HT1080 (cell line): ENCODE results near the gene RASA3. TPM values are rescaled to one million over a fixed set of nuclear protein-coding genes. Genes with fewer than 3 reads are reported as not detected.
A peak's percentile ranks its signal among the peaks of the same experiment; 100 is the strongest.

Experiments used
- DNase-seq: peaks from one replicate; pipeline ENCODE4 v3.0.0-alpha.2; 2015; ENCODE audit warnings: low read depth
- total RNA-seq: library from RNA; depleted of rRNA; stranded (reverse); fragments of >200 nt; shearing (Covaris generic); gene quantifications from 2 replicates; pipeline ENCODE4 v1.2.3, GENCODE V29; 2014

The RASA3 gene
- total RNA-seq, 1 experiment from 2014 or later: 41.7 TPM

DNA sequence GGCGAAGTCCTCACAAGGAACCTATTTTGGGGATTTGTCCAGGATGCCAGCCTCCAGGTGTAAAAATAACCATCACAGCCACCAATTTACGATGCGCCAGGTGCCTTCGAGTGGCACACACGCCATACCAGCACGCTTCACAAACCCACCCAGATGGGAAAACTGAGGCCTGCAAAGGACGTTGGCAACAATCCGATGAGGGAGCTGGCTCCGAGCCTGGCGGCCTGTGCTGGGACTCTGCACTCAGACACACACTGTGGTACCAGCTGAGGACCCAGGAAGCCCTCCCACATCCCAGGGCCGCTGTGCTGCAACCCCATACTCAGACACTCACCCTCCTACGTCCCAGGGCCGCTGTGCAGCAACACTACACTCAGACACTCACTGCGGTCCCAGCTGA is 93.5 kb downstream of the RASA3 start:
- DNase-seq: no peak

DNA sequence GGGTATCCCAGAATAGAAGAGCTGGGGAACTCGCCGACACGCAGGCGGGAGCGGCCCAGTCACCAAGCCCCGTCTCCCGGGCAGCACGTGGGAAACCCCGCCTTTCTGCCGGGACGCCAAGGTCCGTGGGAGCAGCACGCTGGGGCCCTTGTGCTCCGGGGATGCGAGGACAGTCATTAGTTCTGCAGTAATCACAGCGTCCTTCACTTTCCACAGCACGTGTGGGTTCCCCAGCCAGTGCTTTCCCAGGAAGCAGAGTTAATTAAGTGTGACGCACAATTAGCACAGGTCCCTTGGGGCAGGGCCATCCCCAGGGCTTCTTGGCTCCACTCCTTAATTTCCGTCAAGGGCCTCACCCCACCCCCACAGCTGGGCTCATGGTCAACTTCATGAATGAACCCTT is 94.2 kb downstream of the RASA3 start:
- no peak for DNase-seq

DNA sequence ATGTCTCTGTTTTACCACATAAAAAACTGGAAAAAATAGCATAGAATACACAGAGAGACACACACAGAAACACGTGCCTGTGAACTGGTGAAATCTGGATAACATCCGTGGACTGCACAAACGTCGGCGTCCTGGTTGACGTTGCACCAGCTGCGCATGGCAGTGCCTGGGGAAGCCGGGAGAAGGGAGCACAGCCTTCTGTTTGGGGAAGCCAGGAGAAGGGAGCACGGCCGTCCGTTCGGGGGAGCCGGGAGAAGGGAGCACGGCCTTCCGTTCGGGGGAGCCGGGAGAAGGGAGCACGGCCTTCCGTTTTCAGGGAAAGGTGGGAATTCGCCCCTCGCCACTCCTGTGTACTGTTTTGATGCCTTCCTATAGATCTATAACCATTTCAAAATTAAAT is 94.7 kb downstream of the RASA3 start:
- no peak for DNase-seq

DNA sequence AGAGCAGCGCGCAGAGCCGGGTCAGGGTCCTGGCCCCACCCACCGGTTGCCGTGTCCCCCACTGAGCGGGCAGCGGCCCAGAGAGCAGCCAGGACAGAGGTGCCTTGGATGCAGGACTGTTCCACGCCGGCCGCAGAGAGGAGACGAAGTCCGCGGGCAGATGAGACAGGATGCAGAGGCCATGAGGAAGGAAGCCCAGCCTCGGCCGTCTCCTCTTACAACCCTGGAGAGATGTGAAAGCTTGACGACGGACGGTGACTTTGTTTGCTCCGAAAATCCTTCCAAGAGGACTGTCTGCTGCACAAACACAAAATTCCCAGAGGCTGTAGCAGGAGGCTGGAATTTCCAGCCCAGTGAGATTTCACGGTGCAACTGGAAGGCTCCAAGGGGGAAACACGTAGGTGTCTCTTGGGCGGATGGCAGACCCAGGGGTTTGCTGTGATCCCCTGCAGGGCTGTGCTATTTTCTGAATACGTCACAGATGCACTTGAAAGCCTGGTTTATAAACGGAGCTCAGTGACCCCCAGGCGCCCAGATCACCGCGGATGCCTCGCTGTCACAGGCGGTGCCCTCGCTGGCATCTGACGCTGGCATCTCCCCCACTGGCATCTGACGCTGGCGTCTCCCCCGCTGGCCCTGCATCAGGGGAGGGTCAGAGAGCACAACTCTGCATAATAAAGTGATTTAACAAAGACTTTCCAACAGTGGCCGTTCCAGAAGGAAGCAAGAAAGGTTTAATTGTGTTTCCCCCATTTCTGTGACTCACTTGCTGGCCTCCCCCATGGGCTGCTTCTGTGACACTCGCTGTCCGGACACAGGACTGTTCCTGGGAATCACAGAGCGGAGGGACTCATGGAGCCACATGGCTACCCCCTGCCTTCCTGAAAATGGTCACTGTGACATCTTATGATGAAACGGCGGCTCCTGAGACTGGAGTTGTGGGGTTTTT is 96.6 kb downstream of the RASA3 start:
- no peak for DNase-seq

DNA sequence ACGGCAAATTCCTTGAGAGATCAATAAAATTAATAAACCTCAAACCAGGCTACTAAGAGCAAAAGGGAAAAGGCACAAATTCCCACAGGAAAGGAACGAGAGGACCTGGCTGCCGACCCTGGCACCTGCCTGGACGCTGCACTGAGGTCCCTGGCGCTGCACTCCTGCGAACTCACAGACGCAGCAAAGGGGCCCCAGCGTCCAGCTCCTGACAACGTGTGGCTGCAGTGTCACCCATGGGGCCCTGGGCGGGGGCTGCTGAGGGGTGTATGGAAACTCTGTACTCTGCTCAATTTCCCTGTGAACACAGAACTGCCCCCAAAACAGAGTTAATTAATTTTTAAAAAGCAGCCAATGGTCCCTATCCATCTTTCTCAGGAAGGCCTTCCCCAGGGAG is 97.2 kb downstream of the RASA3 start:
- no peak for DNase-seq

DNA sequence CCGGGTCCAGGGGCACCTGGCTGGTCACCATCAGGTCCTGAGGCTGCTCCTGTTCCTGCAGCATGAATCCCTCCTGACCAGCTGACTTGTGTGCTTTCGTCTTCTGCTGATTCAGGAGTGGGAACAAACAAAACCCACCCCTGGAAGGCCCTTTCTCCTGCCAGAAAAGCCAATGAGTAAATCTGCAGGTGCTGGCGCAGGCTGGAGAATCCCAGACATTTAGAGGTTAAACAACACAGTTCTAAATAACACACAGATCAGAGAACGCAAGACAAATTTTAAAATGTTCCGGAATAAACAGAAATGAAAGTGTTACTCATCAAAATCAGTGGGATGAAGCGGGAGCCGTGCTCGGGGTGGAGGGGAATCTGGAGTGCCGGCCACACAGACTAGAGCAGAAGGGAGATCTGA is 97.9 kb downstream of the RASA3 start:
- DNase-seq: no peak

DNA sequence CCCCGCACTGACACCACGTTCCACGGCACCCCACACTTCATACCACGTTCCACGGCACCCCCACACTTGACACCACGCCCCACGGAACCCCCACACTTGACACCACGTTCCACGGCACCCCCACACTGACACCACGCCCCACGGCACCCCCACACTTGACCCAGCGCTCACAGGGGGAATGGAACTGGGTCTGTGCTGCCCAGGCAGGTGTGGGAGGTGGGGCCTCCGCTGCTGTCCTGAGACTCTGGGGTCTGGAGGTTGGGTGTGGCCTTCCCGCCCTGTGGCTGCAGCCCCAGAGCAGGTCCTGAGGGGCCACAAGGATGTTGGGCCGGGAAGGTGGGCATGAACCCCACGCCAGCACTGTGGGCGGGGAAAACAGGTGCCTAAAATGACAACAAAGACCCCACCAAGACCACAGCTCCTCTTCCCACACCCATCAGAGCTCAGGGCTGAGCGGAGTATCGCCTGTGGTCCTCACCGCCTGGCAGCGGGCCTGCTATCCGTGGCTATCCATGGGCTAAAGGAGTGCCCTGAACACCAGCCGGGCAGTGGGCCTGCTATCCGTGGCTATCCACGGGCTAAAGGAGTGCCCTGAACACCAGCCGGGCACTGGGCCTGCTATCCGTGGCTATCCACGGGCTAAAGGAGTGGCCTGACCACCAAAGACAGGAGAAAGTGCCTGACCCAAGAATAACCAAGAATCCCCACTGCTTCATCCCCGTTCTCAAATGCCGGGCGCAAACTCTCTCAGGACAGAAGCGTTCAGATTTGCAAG is 98.7 kb downstream of the RASA3 start:
- DNase-seq: no peak

DNA sequence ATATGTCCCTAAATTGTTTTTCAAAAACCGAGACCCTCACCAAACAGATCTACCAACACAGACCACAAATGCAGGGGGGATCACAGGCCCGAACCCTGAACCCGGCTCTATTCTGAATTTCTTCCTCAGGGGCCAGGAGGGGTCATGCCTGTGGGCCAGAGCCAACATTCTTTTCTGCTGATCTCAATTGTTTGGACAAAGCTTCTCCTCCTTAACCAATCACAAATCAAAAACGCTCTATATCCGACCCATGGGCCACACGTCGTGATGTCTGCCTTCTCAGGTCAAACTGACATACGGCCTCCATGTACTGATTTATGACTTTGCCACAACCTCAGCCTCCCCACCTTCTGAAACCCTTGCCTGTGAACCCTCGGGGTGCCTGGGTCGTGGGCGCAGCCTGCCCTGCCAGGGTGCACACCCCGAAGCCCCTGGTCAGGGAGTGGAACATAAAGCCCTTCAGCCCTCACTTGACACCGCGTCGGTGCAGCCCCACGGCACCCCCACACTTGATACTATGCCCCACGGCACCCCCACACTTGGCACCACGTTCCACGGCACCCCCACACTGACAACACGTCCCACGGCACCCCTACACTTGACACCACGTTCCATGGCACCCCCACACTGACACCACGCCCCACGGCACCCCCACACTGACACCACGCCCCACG is 100.2 kb downstream of the RASA3 start:
- peak; percentile 24 for DNase-seq

DNA sequence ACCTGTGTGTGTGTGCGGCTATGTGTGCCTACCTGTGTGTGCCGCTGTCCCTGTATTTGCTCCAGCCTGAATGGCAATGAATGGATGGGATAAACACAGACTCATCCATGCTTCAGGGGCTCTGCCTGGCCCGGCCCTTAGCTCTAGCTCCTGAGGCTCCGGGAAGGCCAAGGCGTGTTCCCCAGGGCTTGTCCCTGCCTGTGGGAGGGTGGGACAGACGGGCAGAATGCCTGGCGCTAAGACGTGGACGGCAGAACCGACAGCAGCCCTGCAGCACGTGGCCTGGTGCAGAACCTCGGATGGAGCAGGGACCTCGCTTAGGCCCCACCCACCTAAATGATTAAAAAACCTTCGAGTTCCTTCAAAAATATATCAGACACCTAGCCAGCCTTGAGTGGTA is 100.8 kb downstream of the RASA3 start:
- DNase-seq: no peak

DNA sequence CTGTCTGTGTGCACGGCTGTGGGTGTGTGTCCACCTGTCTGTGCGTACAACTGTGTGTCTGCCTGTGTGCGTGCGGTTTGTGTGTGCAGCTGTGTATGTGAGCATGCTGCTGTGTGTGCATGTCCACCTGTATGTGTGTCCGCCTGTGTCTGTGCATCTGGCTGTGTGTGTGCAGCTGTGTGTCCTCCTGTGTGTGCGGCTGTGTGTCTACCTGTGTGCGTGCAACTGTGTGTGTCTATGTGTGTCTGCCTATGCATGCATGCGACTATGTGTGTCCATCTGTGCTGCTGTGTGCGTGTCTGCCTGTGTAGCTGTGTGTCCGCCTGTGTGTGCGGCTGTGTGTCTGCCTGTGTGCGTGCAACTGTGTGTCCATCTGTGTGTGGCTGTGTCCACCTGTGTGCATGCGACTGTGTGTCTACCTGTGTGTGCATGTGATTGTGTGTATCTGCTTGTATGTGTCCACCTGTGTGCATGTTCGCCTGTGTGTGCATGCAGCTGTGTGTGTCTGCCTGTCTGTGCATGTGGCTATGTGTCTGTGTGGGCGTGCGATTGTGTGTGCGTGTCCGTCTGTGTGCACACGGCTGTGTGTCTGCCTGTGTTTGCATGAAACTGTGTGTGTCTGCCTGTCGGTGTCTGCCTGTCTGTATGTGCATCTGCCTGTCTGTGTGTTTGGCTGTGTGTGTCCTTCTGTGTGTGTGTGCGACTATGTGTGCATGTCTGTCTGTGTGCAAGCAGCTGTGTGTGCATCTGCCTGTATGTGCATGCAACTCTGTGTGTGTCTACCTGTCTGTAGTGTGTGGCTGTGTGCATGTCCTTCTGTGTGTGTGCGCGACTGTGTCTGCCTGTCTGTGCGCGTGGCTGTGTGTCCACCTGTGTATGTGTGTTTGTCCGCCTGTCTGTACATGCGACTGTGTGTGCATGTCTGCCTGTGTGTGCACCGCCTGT is 101.5 kb downstream of the RASA3 start:
- no peak for DNase-seq

DNA sequence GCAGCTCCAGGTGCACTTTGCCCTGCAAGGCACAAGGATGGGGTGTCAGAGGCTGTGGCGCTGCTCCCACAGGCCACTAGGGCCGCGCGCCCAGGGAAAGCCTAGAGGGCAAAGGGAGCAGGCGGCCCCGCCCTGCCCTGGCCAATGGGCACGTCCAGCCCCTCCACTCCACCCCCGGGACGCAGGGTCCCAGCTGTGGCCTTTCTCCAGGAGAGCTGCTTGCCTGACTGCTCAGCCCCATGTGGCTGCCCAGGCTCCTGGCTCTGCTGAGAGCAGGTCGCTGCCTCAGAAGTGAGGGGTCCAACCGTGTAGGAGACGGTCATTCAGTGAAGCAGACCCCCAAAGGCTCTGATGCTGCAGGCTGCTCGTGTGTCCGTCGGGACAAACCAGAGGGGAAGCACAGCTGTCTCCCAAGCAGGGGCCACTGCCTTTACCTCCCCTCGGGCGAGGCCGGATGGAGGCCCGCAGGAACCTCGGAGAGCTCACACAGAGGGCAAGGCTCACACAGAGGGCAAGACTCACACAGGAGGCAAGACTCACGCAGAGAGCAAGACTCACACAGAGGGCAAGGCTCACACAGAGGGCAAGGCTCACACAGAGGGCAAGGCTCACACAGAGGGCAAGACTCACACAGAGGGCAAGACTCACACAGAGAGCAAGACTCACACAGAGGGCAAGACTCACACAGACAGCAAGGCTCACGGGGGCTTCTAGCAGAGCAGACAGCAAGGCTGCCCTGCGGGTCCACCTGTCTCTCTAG is 102.4 kb downstream of the RASA3 start:
- no peak for DNase-seq

DNA sequence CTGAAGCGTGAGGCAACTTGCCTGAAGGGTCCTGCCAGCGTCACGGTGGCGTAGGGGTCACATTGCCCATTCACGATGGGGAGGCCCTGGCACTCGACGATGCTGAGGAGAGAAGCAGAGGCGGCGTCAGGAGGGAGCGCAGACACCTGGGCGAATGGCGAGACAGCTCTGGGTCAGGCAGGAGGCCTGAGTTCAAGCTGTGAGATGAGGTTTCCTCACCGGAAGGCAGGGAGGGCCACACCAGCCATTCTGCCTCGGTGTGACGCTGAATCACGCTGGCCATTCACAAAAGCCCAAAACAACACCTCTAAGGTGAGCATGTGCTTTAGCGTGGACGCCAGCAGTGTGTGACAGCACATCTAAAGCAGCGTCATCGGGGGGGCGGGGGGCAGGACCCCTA is 104.6 kb downstream of the RASA3 start:
- DNase-seq: no peak

DNA sequence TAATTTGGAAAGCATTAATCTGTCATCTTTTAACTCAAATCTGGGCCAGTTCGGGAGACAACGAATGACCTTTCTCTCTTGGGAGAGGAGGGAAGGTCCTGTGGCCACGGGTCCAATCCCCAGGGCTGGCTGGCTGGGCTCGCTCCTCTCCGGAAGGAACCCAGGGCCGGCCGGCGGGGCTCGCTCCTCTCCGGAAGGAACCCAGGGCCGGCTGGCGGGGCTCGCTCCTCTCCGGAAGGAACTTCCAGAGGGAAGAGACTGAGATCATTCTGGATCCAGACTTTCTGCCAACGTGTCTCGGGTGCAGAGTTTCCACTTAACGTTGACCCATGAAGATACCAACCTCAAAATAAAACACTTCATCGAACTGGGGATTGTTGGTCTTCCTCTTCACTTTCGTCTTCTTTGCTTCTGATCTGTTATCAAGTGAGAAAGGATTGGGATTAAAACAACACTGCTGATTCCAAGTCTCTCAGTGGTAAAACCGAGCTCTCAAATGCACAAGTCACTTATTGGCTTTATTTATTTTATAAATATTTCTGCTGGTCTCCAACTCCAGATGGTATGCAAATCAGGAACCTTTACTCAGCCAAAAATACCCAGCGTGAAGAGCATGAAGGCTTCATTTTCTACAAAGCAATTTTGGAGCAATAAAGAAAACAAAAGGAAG is 105.2 kb downstream of the RASA3 start:
- no peak for DNase-seq

DNA sequence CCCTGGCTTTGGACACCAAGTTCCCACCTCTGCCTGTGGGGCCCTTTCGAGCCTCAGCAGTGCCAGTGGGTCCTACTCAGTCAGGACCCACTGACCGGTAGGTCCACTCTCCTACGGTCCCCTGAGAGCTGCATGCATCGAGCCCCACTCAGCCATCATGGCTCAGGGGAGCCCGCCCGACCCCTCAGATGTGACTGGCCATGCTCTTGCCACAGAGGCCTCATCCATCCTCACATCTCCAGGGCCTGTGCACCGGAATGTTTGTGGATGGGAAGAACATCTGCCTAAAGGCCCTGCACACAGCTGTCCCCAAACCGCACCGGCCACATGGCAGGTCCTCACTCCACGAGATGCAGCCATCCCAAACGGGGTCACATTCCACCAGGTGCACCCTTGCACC is 105.9 kb downstream of the RASA3 start:
- DNase-seq: no peak

DNA sequence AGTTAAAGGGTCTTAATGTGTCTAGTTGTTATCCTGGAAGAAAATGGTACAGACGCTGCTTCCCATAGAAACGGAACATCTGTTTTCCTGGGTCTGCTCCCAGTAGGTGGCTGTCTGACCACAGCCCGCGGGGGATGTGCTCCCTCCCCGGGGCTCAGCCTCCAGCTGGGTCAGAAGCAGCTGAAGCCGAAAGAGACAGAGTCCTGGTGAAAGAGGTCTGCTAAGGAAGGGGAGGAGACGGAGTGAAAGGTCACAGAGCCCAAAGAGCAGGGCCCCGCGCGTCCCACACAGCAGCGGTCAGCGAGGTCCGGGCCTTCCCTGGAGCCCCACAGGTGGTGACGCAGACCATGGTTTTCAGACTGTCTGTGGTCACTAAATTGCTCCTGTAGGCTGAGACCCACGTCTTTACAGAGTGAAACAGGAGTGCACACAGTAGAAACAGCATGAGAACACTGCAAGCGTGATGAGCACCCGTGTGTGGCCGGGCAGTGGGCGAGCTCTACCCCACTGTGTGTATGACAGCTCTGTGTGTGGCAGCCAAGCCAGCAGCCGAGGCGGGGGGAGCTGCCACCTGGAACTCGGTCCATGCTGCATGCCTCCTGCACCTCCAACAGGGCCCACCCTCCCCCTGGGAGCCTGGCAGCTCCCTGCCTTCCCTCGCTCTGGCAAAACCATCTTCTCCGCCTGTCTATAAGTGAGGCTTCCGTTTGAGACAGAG is 106.5 kb downstream of the RASA3 start:
- DNase-seq: no peak

DNA sequence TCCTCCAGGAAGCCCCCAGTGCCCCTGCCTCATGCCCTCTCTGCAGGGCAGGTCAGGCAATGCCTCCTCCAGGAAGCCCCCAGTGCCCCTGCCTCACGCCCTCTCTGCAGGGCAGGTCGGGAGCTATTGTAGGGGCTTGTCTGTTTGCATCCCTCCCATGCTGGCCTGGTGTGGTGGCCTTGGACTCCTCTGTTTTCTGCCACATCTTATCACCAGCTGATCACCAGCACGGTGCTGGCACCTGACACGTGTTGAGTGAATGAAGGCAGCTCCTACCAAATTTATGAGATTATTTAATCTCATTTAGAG is 107.1 kb downstream of the RASA3 start:
- no peak for DNase-seq

DNA sequence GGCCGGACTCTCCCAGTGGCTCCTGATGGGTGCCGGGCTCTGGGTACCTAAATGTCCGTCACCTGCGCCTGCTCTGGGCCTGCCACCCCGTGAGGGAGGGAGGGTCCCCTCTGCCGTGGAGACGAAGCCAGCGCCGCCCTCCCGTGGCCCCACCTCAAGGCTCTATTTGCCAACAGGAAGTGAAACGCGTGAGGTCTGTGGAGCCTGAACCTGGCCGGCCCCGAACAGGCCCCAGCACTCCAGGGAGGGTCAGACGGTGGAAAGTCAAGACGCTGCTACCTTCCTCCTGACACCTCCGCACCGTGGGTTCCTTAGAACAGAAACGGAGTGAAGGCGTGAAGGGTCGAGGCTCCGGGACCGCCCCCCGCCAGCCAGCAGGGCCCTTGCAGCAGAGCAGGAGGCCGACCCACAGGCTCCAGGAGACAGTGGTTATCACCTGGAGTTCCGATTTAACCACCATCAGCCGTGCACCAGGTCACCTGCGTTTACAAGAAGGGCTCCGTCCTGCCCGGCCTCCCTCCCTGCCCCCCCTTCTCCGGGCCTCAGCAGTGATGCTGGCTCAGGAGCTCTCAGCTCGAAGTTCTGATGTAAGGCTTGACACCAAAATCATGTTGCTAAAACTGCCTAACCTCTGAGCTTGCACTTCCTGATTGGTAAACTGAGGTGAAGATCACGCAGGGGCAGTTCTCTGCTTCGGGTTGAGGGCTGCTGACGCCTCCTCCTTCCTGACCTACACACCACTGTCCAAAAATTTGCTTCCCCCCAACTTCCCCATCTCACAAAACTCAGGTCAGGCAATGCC is 107.6 kb downstream of the RASA3 start:
- DNase-seq: no peak
